ENCODE results near the gene RNU6-8. TPM values are rescaled to one million over a fixed set of nuclear protein-coding genes. Genes with fewer than 3 reads are reported as not detected.

Gene RNU6-8
- polyA plus RNA-seq, 10 donors, result not detected

- DNase-seq, result no peak
Observed at GRCh38 chr14:32205554-32205953, 2.5 kb upstream of the RNU6-8 start.

GRCh38 chr14:32203928-32204357 is 874 bp upstream of the RNU6-8 start:
- DNase-seq, result peak; percentile 12 to 64 (median 17)

- peak; percentile 27 to 73 (median 33) for DNase-seq
Observed at GRCh38 chr14:32202491-32202997, 525 bp downstream of the RNU6-8 start.

- DNase-seq, result peak; percentile 43 to 85 (median 65)
Observed at GRCh38 chr14:32201816-32202490, 1.1 kb downstream of the RNU6-8 start, which contains the start of gene RNU6-7. TSS of gene RNU6-7 (plus strand) at chr14:32202045.

GRCh38 chr14:32201193-32201815 is 1.8 kb downstream of the RNU6-8 start:
- DNase-seq, result peak; percentile 68 to 94 (median 82)

GRCh38 chr14:32200368-32201192 is 2.5 kb downstream of the RNU6-8 start:
- no peak for DNase-seq

- DNase-seq, result no peak
Observed at GRCh38 chr14:32197919-32198318, 5.2 kb downstream of the RNU6-8 start.

- no peak for DNase-seq
Observed at GRCh38 chr14:32195636-32196035, 7.4 kb downstream of the RNU6-8 start.

- DNase-seq, result no peak
Observed at GRCh38 chr14:32193532-32193931, 9.5 kb downstream of the RNU6-8 start.

- no peak for DNase-seq
Observed at GRCh38 chr14:32192712-32193373, 10.2 kb downstream of the RNU6-8 start.

GRCh38 chr14:32190673-32191072 is 12.4 kb downstream of the RNU6-8 start:
- peak in 1 of 3 donors; percentile 17 for DNase-seq

- DNase-seq, result no peak
Observed at GRCh38 chr14:32189811-32190210, 13.3 kb downstream of the RNU6-8 start.

- DNase-seq, result no peak
Observed at GRCh38 chr14:32186248-32186647, 16.8 kb downstream of the RNU6-8 start.

GRCh38 chr14:32185097-32185496 is 18.0 kb downstream of the RNU6-8 start:
- DNase-seq, result no peak

GRCh38 chr14:32183151-32184058 is 19.7 kb downstream of the RNU6-8 start:
- DNase-seq, result no peak

GRCh38 chr14:32171469-32171868 is 31.6 kb downstream of the RNU6-8 start:
- no peak for DNase-seq

GRCh38 chr14:32169191-32169590 is 33.9 kb downstream of the RNU6-8 start:
- DNase-seq, result no peak

- DNase-seq, result no peak
Observed at GRCh38 chr14:32167907-32168306, 35.2 kb downstream of the RNU6-8 start.

GRCh38 chr14:32166924-32167323 is 36.1 kb downstream of the RNU6-8 start:
- DNase-seq, result no peak

GRCh38 chr14:32166029-32166428 is 37.0 kb downstream of the RNU6-8 start:
- DNase-seq, result no peak

Data from muscle of back (tissue), 11 donors.